Measurements from ENCODE around the gene CADPS2. TPM values are rescaled to one million over a fixed set of nuclear protein-coding genes. Genes with fewer than 3 reads are reported as not detected.

Gene CADPS2
- total and polyA plus RNA-seq, 2 donors (not counting 1 experiment from before 2014, with no cell fraction given): not detected

- H3K27ac ChIP-seq (ENCODE audit: low read length in 2 of 2): no peak overlapping the region
- no peaks in the 10 kb centered on the region for H4K20me1 ChIP-seq (ENCODE audit: control insufficient read depth, insufficient read depth, low read length, poor library complexity, severe bottlenecking)
- H3K9ac ChIP-seq (ENCODE audit: low read length): no peak overlapping the region
- ATAC-seq (ENCODE audit: low read depth) (no peak), DNase-seq (no peak)
- Mint-ChIP-seq H3K4me1 (no peaks in the 10 kb centered on the region), H3K4me3 (no peak overlapping the region), H3K9me3 (ENCODE audit: insufficient read depth) (no peaks in the 10 kb centered on the region), H3K27ac (no peak overlapping the region), H3K27me3 (no peaks in the 10 kb centered on the region)
- no peak overlapping the region for H3K4me2 ChIP-seq (replicated peaks; ENCODE audit: low read depth, low read length, poor library complexity, severe bottlenecking)
- ChIA-PET POLR2A (no interaction called here), CTCF (no interaction called here)
- no peaks in the 10 kb centered on the region for H3K27me3 ChIP-seq (replicated peaks in 1 of 4; ENCODE audit: control extremely low read depth in 1 of 4, control insufficient read depth in 3 of 4, insufficient read depth in 4 of 4, low read length in 3 of 4)
- H3K79me2 ChIP-seq (ENCODE audit: control insufficient read depth, insufficient read depth, low read length): no peaks in the 10 kb centered on the region
- TF ChIP-seq EZH2 (IDR thresholded peaks at IDR 0.05; ENCODE audit: borderline replicate concordance, insufficient read depth, low read depth, low read length, poor library complexity, severe bottlenecking): no peak
- TF ChIP-seq CTCF (IDR thresholded peaks at IDR 0.05): no peak
- H3K4me1 ChIP-seq (ENCODE audit: control insufficient read depth in 2 of 2, insufficient read depth in 2 of 2, low read length in 2 of 2): no peaks in the 10 kb centered on the region
- H3K9me3 ChIP-seq (ENCODE audit: control extremely low read depth in 1 of 3, control insufficient read depth in 2 of 3, insufficient read depth in 1 of 3, low read length in 2 of 3): no peaks in the 10 kb centered on the region
- intact Hi-C loops (cut with micrococcal nuclease): no loop called here
- H2AFZ ChIP-seq (ENCODE audit: insufficient read depth, low read depth, low read length, poor library complexity, severe bottlenecking): no peak overlapping the region
- H3K4me3 ChIP-seq (ENCODE audit: control extremely low read depth in 1 of 5, extremely low read depth in 1 of 5, insufficient read depth in 1 of 5, low read depth in 2 of 5, low read length in 4 of 5): no peak overlapping the region
- no peaks in the 10 kb centered on the region for H3K36me3 ChIP-seq (replicated peaks in 1 of 2; ENCODE audit: control extremely low read depth in 1 of 2, control insufficient read depth in 1 of 2, extremely low read depth in 1 of 2, insufficient read depth in 2 of 2, low read length in 1 of 2)
Observed at GRCh38 chr7:122604251-122604650, 282.0 kb downstream of the CADPS2 start.

- intact Hi-C loops (cut with micrococcal nuclease): no loop called here
- Histone ChIP-seq H2AFZ (ENCODE audit: insufficient read depth, low read depth, low read length, poor library complexity, severe bottlenecking) (no peak overlapping the region), H3K36me3 (replicated peaks in 1 of 2; ENCODE audit: control extremely low read depth in 1 of 2, control insufficient read depth in 1 of 2, extremely low read depth in 1 of 2, insufficient read depth in 2 of 2, low read length in 1 of 2) (no peaks in the 10 kb centered on the region), H3K4me2 (replicated peaks; ENCODE audit: low read depth, low read length, poor library complexity, severe bottlenecking) (no peak overlapping the region), H3K27ac (ENCODE audit: low read length in 2 of 2) (no peak overlapping the region), H3K4me1 (ENCODE audit: control insufficient read depth in 2 of 2, insufficient read depth in 2 of 2, low read length in 2 of 2) (no peaks in the 10 kb centered on the region), H3K4me3 (ENCODE audit: control extremely low read depth in 1 of 5, extremely low read depth in 1 of 5, insufficient read depth in 1 of 5, low read depth in 2 of 5, low read length in 4 of 5) (no peak overlapping the region), H3K27me3 (replicated peaks in 1 of 4; ENCODE audit: control extremely low read depth in 1 of 4, control insufficient read depth in 3 of 4, insufficient read depth in 4 of 4, low read length in 3 of 4) (no peaks in the 10 kb centered on the region), H3K9ac (ENCODE audit: low read length) (no peak overlapping the region), H3K9me3 (ENCODE audit: control extremely low read depth in 1 of 3, control insufficient read depth in 2 of 3, insufficient read depth in 1 of 3, low read length in 2 of 3) (no peaks in the 10 kb centered on the region), H3K79me2 (ENCODE audit: control insufficient read depth, insufficient read depth, low read length) (no peaks in the 10 kb centered on the region), H4K20me1 (ENCODE audit: control insufficient read depth, insufficient read depth, low read length, poor library complexity, severe bottlenecking) (no peaks in the 10 kb centered on the region)
- H3K27ac Mint-ChIP-seq: no peak overlapping the region
- no peak overlapping the region for H3K4me3 Mint-ChIP-seq
- no CpG with 5 or more reads among the region's 2 CpGs for WGBS (ENCODE audit: insufficient coverage)
- H3K27me3 Mint-ChIP-seq: no peaks in the 10 kb centered on the region
- ATAC-seq (ENCODE audit: low read depth) (no peak), DNase-seq (no peak)
- no peaks in the 10 kb centered on the region for H3K4me1 Mint-ChIP-seq
- ChIA-PET POLR2A (no interaction called here), CTCF (no interaction called here)
- H3K9me3 Mint-ChIP-seq (ENCODE audit: insufficient read depth): no peaks in the 10 kb centered on the region
- no peak for TF ChIP-seq CTCF (IDR thresholded peaks at IDR 0.05)
- no peak for TF ChIP-seq EZH2 (IDR thresholded peaks at IDR 0.05; ENCODE audit: borderline replicate concordance, insufficient read depth, low read depth, low read length, poor library complexity, severe bottlenecking)
Observed at GRCh38 chr7:122602800-122603199, 283.5 kb downstream of the CADPS2 start.
